Psoas muscle (tissue), 8 donors: ENCODE measurements around the gene XXYLT1. TPM values are rescaled to one million over a fixed set of nuclear protein-coding genes. Genes with fewer than 3 reads are reported as not detected.

Experiments
- ATAC-seq, 4 donors: fragments of 200-7000 bp; cut with Tn5 transposase; one replicate each; pipeline ENCODE4 v1.9.1; 2020; ENCODE audit warnings: moderate library complexity in 3 of 4, mild to moderate bottlenecking in 2 of 4
- DNase-seq, 2 donors: peaks; one replicate each; pipeline ENCODE4 v3.0.0-alpha.2; 2020
- H3K27ac ChIP-seq: fragments of 200-600 bp; one replicate; pipeline ENCODE4 v1.8.0; 2022
- H3K27me3 ChIP-seq, 3 donors: fragments of 200-600 bp in 1 of 3; one replicate each; pipeline versions ENCODE4 v1.6.1 to v1.8.0; 2013 to 2022; ENCODE audit warnings: low read length in 2 of 3, mild to moderate bottlenecking in 2 of 3, moderate library complexity in 1 of 3; ENCODE audit not compliant: insufficient read depth in 3 of 3
- H3K36me3 ChIP-seq, 2 donors: fragments of 200-600 bp in 1 of 2; one replicate each; pipeline versions ENCODE4 v1.6.1 to v1.8.0; 2013 to 2022; ENCODE audit warnings: low read depth in 1 of 2, mild to moderate bottlenecking in 1 of 2, moderate library complexity in 1 of 2; ENCODE audit not compliant: insufficient read depth in 1 of 2
- H3K4me1 ChIP-seq: fragments of 200-600 bp; one replicate; pipeline ENCODE4 v1.8.0; 2022
- H3K4me3 ChIP-seq: fragments of 200-600 bp; one replicate; pipeline ENCODE4 v1.8.0; 2022; ENCODE audit warnings: mild to moderate bottlenecking
- H3K9me3 ChIP-seq: fragments of 200-600 bp; one replicate; pipeline ENCODE4 v1.8.0; 2022
- WGBS, 3 donors: extraction: QIAGEN DNeasy Blood & Tissue Kit; methylation state at CpG; one replicate each; pipeline versions ENCODE4 v1.1.6 to v1.1.7; 2013; 5-methylcytosine and 5-hydroxymethylcytosine counted together
- intact Hi-C, 2 donors: fragments of 100-400 bp; cut with DNase I; formaldehyde crosslinking; loops; one replicate each; pipeline versions ENCODE4 v1.11.0 to v1.14.2; 2022
- polyA plus RNA-seq, 3 donors: library from polyadenylated mRNA; stranded (reverse); fragments of 200-250 nt; gene quantifications; one replicate each; pipeline ENCODE4 v1.2.3, GENCODE V29; 2013
- total RNA-seq, 4 donors: library from RNA; stranded (reverse); fragmentation: NEBNext Ultra II Directional in 2 of 4; extraction: Animal tissue kit (Norgen Biotek cat#: 25700) in 2 of 4; gene quantifications; one replicate each; pipeline versions ENCODE4 v1.2.1 to v1.2.4, GENCODE V29; 2021 to 2023
- TF ChIP-seq, protein P1 (sequence below): fragments of 200-600 bp; IDR thresholded peaks from one replicate; pipeline ENCODE4 v1.8.0; 2022; ENCODE audit warnings: antibody characterized with exemption
- donor health status: healthy with polysubstance abuse.
- donor health status: DM: no; HTN: no; CAD: no; lungs with moderate emphysema.
- donor health status: Bipolar disorder and iron deficiency.
- donor health status: healthy.
- donor health status: DM: yes; HTN: yes; CAD: no.
- donor health status: DM: no; HTN: no; CAD: no.
- donor health status: DM: no; HTN: no; CAD: no.
- donor health status: DM: yes; HTN: yes; CAD: no.

The XXYLT1 gene
- total and polyA plus RNA-seq, 7 donors = 0.86 to 3.5 (median 1.8) TPM

DNA sequence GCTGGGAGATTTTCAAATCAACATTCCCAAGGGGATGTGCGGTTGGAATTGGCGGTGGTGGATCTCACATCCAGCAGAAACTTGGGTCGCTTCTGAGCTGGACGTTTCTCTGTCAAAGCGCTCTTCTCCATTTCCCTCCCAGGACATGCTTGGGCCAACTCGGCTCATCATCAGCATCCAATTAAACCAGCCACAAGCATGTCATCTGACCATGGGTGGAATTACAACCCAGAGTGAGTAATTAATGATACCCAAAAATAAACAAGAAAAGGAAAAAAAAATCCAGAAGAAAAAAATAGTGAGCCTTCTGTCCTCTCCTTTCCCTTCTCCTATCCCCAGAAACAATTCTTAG lies 111.2 kb downstream of the XXYLT1 start:
- TF ChIP-seq, protein P1, sequence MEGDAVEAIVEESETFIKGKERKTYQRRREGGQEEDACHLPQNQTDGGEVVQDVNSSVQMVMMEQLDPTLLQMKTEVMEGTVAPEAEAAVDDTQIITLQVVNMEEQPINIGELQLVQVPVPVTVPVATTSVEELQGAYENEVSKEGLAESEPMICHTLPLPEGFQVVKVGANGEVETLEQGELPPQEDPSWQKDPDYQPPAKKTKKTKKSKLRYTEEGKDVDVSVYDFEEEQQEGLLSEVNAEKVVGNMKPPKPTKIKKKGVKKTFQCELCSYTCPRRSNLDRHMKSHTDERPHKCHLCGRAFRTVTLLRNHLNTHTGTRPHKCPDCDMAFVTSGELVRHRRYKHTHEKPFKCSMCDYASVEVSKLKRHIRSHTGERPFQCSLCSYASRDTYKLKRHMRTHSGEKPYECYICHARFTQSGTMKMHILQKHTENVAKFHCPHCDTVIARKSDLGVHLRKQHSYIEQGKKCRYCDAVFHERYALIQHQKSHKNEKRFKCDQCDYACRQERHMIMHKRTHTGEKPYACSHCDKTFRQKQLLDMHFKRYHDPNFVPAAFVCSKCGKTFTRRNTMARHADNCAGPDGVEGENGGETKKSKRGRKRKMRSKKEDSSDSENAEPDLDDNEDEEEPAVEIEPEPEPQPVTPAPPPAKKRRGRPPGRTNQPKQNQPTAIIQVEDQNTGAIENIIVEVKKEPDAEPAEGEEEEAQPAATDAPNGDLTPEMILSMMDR = no peak
- DNase-seq (no peak), ATAC-seq (no peak)
- Histone ChIP-seq H3K4me1 (peaks cover 16% of the 10 kb centered on the region), H3K4me3 (no peak overlapping the region), H3K27ac (no peak overlapping the region), H3K36me3 (no peaks in the 10 kb centered on the region), H3K27me3 (no peaks in the 10 kb centered on the region), H3K9me3 (no peaks in the 10 kb centered on the region)
- 63 to 79% (median 74%) methylated on average over 6 of the region's 6 CpGs for WGBS, 3 donors
- intact Hi-C loops = loop anchor here (5.0 to 10.0 kb wide), 2 partner anchors 95 to 98 kb away; no protein-coding TSS in a partner anchor

DNA sequence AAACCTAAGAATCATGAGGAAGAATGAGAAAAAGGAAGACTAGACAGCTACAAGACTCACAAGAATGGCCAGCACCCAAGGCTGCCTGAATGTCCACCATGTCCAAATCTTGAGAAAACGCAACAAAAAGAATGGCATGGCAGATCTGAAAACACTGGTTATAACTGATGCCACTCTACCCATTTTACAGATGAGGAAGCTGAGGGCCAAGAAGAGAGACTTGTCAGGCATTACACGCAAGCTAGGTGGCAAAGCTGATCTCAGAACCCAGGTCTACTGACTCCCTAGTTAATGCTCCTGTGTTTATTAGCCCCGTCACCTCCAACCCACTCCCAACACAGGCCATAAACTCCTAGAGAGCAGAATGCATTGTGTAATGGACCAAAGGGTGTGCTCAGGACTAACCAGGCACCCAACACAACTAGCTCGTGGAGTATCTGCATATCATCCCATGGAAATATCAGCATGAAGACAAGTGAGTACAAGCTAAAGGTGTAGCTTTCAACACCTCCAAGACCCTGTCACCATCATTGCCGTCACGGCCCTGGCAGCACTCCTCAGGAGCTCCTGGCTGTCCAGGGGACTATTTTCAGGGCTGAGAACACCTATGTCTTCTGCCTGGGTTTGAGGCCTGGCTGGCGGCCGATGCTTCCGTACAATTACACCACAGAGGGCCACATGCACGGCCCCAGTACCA lies 111.7 kb downstream of the XXYLT1 start:
- no peaks in the 10 kb centered on the region for H3K36me3 ChIP-seq
- TF ChIP-seq, protein P1 = no peak
- H3K4me1 ChIP-seq = peaks cover 22% of the 10 kb centered on the region
- intact Hi-C loops = loop anchor here (5.0 to 10.0 kb wide), 2 partner anchors 96 to 98 kb away; no protein-coding TSS in a partner anchor
- no peak for DNase-seq
- no peak overlapping the region for H3K4me3 ChIP-seq
- no peaks in the 10 kb centered on the region for H3K9me3 ChIP-seq
- H3K27me3 ChIP-seq = no peaks in the 10 kb centered on the region
- no peak overlapping the region for H3K27ac ChIP-seq
- 85 to 90% (median 87%) methylated on average over 10 of the region's 10 CpGs for whole genome bisulfite sequencing, 3 donors
- ATAC-seq = peak in 1 of 4 donors; percentile 26

DNA sequence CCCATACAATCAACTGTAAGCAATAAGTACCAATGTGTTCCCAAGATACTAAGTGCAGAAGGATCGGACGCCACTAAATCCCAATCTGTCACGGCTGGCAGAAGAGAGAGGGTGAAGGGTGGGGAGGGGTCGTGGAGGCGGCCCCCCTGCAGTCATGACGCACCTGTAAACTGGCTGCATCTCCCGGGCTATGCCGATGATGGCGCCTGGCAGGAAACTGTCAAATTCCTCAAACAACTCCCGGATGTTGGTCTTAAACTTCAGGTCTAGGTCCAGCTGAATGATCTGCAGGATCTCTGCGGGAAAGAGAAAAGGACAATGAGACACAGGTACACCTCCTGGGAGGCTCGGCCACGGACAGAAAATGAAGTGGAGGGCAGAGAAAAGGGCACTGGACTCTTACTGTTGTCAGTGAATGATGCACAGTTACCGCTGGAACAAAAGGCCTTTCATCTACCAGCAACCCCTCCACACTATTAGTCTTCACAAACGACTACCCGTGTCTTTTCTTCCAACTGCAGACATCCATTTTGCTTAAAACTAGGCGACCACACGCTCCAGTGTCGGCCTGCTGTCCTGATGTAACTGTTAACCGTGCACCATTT lies 114.6 kb downstream of the XXYLT1 start:
- Histone ChIP-seq H3K27me3 (no peaks in the 10 kb centered on the region), H3K4me3 (no peak overlapping the region), H3K27ac (peak overlapping the region; percentile 77), H3K36me3 (no peaks in the 10 kb centered on the region), H3K4me1 (peaks cover 28% of the 10 kb centered on the region), H3K9me3 (no peaks in the 10 kb centered on the region)
- TF ChIP-seq, protein P1 = no peak
- DNase-seq (no peak), ATAC-seq (no peak)
- intact Hi-C loops = loop anchor here (5.0 to 10.0 kb wide), 2 partner anchors 98 to 101 kb away; no protein-coding TSS in a partner anchor
- WGBS, 3 donors = 81 to 87% (median 86%) methylated on average over 20 of the region's 20 CpGs

DNA sequence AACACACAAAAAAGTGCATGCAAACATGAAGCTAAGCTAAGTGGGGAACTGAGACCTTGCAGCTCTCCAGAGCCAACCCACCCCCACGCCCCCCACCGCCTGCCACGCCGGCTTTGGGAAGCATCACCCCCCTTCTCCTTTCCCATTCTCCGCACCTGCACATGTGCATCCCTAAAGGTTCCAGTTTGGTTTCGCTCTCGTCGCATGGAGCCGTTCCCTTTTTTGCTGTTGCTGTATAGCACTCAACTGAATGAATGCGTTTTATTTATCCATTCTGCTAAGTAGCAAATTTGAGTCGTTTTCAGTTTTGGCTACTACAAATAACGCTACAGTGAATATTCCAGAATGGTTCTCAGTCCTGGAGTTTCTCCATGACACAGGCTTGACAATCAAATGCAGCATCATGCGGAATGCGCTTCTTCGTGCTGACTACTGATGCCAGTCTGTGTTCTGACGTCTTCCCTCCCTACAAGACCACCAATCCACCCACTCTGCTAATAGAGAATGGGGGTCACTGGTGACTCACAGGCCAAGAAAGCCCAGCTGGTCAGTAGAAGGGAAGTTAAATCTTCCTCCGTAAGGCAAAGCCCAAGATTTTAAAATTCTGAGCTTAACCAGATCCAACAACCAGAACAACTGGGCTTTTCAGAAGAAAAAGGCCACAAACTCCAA lies 115.3 kb downstream of the XXYLT1 start:
- TF ChIP-seq, protein P1 = no peak
- Histone ChIP-seq H3K27ac (peak overlapping the region; percentile 77), H3K36me3 (no peaks in the 10 kb centered on the region), H3K4me3 (peak overlapping the region; percentile 47), H3K9me3 (no peaks in the 10 kb centered on the region), H3K4me1 (peaks cover 28% of the 10 kb centered on the region), H3K27me3 (no peaks in the 10 kb centered on the region)
- 45 to 71% (median 63%) methylated on average over 17 of the region's 17 CpGs for WGBS, 3 donors
- peak in 2 of 4 donors; percentile 8 to 15 for ATAC-seq
- no peak for DNase-seq
- intact Hi-C loops = loop anchor here (5.0 to 10.0 kb wide), 2 partner anchors 99 to 102 kb away; no protein-coding TSS in a partner anchor
